HG03439 (cell line): ENCODE data around the gene MRPL20.
"Not testable (repeated sequence)": the region's sequence is repeated elsewhere in the genome, so short reads cannot be mapped to it uniquely, and the experiment has no call there.

Source experiments
- ATAC-seq: cut with Tn5 transposase; IDR thresholded peaks from one replicate; pipeline ENCODE4 v1.9.1; 2021; ENCODE audit warnings: mild to moderate bottlenecking, moderate library complexity; ENCODE audit not compliant: unreplicated experiment

The MRPL20 gene

GRCh38 chr1:1427106-1427819 is 20.2 kb upstream of the MRPL20 start:
- ATAC-seq = no peak

- ATAC-seq = no peak
Measured at GRCh38 chr1:1426496-1427105, 19.5 kb upstream of the MRPL20 start.

- ATAC-seq = no peak
Measured at GRCh38 chr1:1425753-1426495, 18.8 kb upstream of the MRPL20 start.

GRCh38 chr1:1425426-1425752 is 18.3 kb upstream of the MRPL20 start:
- no peak for ATAC-seq

- ATAC-seq = no peak
Measured at GRCh38 chr1:1424707-1425106, 17.6 kb upstream of the MRPL20 start.

GRCh38 chr1:1423245-1423597 is 16.1 kb upstream of the MRPL20 start:
- ATAC-seq = no peak

- no peak for ATAC-seq
Measured at GRCh38 chr1:1422465-1423244, 15.6 kb upstream of the MRPL20 start.

- ATAC-seq = no peak
Measured at GRCh38 chr1:1421907-1422464, 14.9 kb upstream of the MRPL20 start.

- ATAC-seq = no peak
Measured at GRCh38 chr1:1421147-1421906, 14.2 kb upstream of the MRPL20 start, which contains the start of gene ANKRD65. Gene ANKRD65 (minus strand): TSS chr1:1421276. CDS start chr1:1421005, 271 bp downstream.

GRCh38 chr1:1420654-1421141 is 13.6 kb upstream of the MRPL20 start:
- no peak for ATAC-seq

GRCh38 chr1:1419813-1420653 is 12.9 kb upstream of the MRPL20 start:
- ATAC-seq = no peak

- ATAC-seq = no peak
Measured at GRCh38 chr1:1419363-1419812, 12.3 kb upstream of the MRPL20 start.

- no peak for ATAC-seq
Measured at GRCh38 chr1:1418464-1419362, 11.6 kb upstream of the MRPL20 start.

GRCh38 chr1:1417825-1418463 is 10.9 kb upstream of the MRPL20 start:
- ATAC-seq = not testable (repeated sequence)

GRCh38 chr1:1417396-1417795 is 10.3 kb upstream of the MRPL20 start:
- not testable (repeated sequence) for ATAC-seq

- no peak for ATAC-seq
Measured at GRCh38 chr1:1415751-1416150, 8.7 kb upstream of the MRPL20 start.

- ATAC-seq = not testable (repeated sequence)
Measured at GRCh38 chr1:1412311-1412902, 5.3 kb upstream of the MRPL20 start.
